HG03108 (cell line): ENCODE measurements around the gene TOMM70.
A peak's percentile ranks its signal among the peaks of the same experiment; 100 is the strongest.
"Not testable (repeated sequence)": the region's sequence is repeated elsewhere in the genome, so short reads cannot be mapped to it uniquely, and the experiment has no call there.

Experiments used
- ATAC-seq: cut with Tn5 transposase; IDR thresholded peaks from one replicate; pipeline ENCODE4 v1.9.1; 2021; ENCODE audit warnings: moderate library complexity; ENCODE audit not compliant: unreplicated experiment

Gene TOMM70

DNA sequence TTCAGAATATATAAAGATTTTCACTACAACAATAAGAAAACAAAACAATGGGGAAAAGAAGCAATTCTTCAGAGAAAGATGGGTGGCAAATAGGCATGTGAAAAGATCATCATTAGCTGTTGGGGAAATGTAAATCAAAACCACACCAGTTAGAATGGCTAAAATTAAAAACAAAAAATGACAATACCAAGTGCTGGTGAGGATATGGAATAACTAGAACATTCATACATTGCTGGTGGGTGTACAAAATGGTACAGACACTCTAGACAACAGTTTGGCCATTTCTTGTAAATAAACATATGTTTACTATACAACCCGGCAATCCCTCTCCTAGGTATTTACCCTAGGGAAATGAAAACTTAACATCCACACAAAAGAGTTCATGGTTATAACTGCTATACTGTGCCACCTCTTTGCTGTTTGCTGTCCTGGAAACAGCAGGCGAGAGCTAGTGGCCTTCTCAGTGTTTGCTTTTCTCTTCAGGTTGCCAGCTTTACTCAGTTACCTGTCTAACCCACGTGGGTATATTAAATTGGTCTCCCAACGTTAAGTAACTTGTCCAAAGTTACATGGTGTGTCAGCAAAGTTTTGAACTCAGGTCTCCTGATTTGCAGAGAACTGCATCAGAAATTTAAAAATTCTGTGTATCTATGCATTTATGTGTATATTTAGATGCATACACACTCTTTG is 70.9 kb downstream of the TOMM70 start:
- ATAC-seq = no peak

DNA sequence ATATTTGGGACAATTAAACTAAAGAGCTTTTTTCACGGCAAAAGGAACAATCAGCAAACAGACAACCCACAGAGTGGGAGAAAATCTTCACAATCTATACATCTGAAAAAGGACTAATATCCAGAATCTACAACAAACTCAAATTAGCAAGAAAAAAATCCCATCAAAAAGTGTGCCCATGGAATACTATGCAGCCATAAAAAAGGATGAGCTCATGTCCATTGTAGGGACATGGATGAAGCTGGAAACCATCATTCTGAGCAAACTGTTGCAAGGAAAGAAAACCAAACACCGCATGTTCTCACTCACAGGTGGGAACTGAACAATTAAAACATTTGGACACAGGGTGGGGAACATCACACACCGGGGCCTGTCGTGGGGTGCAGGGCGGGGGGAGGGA is 73.5 kb downstream of the TOMM70 start:
- not testable (repeated sequence) for ATAC-seq

DNA sequence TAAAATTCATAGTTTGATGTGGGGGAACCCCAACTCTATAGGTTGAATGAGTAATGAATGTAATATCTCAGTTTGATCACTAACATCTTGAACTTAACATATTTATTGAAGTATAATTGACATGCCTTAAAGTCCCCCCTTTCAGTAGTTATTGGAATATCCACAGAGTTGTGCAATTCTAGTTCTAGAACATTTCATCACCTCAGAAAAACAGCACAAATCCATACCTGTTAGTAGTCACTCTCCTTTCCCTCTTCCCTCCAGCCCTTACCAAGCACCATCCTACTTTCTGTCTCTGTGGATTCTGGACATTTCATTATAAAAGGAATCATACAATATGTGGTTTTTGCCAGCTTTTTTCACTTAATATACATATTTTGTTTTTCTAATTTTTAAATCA is 75.1 kb downstream of the TOMM70 start:
- no peak for ATAC-seq

DNA sequence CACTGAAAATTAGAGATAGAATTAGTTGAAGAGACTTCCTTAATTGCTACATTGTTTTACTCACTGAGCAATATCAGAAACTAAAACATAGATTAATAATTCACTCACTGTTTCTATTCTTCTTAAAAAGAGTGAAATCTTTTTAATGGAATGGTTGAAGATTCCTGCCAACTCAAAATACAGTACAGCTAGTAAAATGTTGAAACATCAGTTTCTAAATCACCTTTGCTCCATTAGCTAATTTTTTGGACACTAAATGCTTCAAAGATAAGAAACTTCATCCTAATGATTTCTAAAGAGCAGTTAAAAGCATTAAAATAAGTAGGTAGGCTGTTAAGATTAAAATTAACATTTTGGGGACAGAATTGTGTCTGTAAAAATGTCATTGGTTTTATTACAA is 76.8 kb downstream of the TOMM70 start:
- no peak for ATAC-seq

DNA sequence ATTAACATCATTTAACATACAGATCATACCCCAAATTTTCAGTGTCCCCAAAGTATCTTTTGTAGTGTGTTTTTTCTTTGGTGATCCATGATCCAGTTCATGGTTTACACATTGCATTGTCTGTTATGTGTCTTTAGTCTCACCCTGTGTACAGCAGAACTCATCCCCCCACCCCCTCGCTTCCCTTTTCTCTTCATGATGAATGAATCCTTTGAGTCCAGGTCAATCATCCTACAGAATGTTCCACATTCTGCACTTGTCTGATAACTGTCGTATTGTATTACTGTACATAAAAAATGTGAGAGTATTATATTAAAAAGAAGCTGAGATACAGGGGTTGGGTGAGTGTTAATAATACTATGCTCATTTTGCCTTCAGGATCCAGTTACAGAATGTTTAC is 80.9 kb downstream of the TOMM70 start:
- no peak for ATAC-seq

DNA sequence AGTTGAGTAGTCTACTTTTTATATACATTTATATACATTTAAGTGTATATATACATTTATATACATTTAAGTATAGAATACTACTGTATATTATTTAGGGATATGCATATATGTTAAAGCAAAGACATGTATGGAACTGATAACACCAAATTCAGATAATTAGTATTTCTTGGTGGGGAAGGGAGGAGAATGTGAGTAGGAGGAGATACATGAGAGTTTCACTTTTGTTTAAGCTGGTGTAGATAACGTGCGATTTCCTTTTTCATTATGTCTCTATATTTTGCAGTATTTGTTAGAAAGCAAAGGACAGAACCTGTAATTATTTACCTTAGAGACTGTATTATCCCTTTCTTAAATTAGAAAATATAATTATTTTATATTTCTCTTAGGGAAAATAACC is 83.0 kb downstream of the TOMM70 start:
- peak; percentile 48 for ATAC-seq

DNA sequence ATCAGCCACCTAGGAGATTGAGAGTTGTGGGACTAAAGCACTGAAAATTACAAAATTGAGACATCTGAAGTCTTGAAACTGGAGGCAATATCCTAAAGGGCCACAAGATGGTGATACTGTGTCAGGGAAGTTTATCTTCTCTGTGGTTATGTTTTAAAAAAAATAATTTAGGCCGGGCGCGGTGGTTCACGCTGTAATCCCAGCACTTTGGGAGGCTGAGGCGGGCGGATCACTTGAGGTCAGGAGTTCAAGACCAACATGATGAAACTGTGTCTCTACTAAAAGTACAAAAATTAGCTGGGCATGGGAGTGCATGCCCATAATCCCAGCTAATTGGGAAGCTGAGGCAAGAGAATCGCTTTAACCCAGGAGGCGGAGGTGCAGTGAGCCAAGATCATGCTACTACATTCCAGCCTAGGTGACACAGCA is 84.2 kb downstream of the TOMM70 start:
- ATAC-seq = peak; percentile 65
